Measurements from ENCODE around the gene CDK18. TPM values are rescaled to one million over a fixed set of nuclear protein-coding genes. Genes with fewer than 3 reads are reported as not detected.

CDK18 gene
- total and polyA plus RNA-seq, 12 donors = 3.2 to 52.0 (median 18.2) TPM

DNA sequence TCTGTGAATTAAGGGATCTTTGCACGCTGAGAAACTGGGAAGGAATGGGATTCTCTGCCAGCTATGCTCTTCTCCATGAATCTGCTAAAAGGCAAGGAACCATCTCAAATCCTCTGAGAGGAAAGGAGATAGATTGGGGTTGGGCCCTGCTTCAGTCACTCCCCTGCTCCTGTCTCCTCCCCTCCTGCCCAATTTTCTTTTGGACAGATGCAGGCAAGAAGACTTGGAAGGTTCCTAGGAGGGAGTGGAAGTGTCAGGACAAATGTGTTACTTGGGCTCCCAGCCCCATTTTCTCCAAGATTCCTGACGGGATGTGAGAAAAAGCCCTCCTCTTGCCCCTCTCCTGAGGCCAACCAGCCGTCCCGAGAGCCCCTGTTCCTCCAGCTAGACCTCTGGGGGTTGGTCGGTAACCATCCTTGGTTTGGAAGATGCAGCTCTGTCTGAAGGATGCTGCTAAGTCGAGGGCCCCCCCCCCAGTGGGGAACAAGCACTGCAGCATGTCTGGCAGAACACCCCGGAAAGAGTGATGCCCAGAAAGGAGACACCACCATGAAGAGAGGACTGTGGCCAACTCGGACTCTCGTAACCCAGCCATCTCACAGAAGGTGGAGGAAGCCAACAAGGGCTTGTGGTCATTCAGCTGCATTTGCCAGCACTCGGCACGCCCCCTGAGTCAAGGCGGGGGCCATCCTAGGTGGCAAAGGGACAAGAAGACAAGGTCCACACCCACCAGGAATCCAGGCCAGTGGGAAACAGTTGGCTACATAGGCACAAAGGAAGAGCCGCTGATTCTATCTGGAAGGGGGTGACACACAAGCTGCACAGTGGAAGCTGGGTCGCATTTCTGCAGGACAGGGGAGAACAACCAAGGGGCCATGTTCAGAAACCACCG lies 43.7 kb downstream of the CDK18 start:
- peaks cover 8% of the 10 kb centered on the region for H3K27me3 ChIP-seq
- no peak for TF ChIP-seq POLR2A (IDR thresholded peaks at IDR 0.05)
- TF ChIP-seq, protein P1, sequence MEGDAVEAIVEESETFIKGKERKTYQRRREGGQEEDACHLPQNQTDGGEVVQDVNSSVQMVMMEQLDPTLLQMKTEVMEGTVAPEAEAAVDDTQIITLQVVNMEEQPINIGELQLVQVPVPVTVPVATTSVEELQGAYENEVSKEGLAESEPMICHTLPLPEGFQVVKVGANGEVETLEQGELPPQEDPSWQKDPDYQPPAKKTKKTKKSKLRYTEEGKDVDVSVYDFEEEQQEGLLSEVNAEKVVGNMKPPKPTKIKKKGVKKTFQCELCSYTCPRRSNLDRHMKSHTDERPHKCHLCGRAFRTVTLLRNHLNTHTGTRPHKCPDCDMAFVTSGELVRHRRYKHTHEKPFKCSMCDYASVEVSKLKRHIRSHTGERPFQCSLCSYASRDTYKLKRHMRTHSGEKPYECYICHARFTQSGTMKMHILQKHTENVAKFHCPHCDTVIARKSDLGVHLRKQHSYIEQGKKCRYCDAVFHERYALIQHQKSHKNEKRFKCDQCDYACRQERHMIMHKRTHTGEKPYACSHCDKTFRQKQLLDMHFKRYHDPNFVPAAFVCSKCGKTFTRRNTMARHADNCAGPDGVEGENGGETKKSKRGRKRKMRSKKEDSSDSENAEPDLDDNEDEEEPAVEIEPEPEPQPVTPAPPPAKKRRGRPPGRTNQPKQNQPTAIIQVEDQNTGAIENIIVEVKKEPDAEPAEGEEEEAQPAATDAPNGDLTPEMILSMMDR (IDR thresholded peaks at IDR 0.05) = no peak
- peaks cover 0 to 5% of the 10 kb centered on the region in 2 donors for H3K4me1 ChIP-seq (replicated peaks in 1 of 2)
- DNase-seq = no peak
- intact Hi-C loops (cut with DNase I) = no loop called here
- H3K27ac ChIP-seq = no peak overlapping the region
- no peaks in the 10 kb centered on the region for H3K36me3 ChIP-seq (replicated peaks in 1 of 2)
- 65 to 75% (median 68%) methylated on average over 11 to 15 of the region's 15 CpGs for WGBS, 4 donors
- no peak overlapping the region for H3K4me3 ChIP-seq
- no peaks in the 10 kb centered on the region for H3K9me3 ChIP-seq (replicated peaks in 1 of 3)

DNA sequence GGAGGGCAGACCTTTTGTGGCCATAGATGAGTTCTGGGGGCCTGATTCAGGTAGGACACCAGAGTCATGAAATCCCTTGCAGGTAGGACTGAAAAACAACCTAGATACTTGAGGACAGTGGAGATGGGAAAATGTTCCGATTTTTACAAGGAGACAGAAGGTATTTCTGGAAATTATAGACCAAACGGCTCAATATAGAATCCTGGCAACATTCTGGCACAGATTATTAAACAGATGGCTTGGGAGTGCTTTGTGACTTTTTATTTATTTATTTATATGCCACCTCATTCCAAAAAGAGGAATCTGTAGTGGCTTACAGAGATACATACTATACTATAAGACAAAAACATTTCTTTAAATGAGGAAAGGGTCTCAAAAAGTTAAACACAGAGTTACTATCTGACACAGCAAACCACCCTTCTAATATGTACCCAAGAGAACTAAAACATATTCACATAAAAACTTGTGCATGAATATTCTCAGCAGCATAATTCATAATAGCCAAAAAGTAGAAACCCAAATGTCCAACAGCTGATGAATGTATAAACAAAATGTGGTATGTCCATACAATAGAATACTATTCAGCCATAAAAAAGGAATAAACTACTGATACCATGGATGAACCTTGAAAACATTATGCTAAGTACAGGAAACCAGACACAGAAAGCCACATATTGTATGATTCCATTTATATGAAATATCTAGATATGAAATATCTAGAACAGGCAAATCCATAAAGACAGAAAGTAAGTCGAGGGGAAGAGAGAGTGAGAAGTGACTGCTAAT lies 49.8 kb downstream of the CDK18 start:
- no peaks in the 10 kb centered on the region for H3K9me3 ChIP-seq (replicated peaks in 1 of 3)
- TF ChIP-seq POLR2A (IDR thresholded peaks at IDR 0.05) = no peak
- TF ChIP-seq, protein P1 (IDR thresholded peaks at IDR 0.05) = no peak
- no peak for DNase-seq
- H3K27me3 ChIP-seq = peaks cover 6% of the 10 kb centered on the region
- H3K4me1 ChIP-seq (replicated peaks in 1 of 2) = no peaks in the 10 kb centered on the region
- WGBS, 4 donors = 77 to 86% (median 82%) methylated on average over 3 of the region's 3 CpGs
- intact Hi-C loops (cut with DNase I) = no loop called here
- no peaks in the 10 kb centered on the region for H3K36me3 ChIP-seq (replicated peaks in 1 of 2)
- H3K4me3 ChIP-seq = no peak overlapping the region
- H3K27ac ChIP-seq = no peak overlapping the region

DNA sequence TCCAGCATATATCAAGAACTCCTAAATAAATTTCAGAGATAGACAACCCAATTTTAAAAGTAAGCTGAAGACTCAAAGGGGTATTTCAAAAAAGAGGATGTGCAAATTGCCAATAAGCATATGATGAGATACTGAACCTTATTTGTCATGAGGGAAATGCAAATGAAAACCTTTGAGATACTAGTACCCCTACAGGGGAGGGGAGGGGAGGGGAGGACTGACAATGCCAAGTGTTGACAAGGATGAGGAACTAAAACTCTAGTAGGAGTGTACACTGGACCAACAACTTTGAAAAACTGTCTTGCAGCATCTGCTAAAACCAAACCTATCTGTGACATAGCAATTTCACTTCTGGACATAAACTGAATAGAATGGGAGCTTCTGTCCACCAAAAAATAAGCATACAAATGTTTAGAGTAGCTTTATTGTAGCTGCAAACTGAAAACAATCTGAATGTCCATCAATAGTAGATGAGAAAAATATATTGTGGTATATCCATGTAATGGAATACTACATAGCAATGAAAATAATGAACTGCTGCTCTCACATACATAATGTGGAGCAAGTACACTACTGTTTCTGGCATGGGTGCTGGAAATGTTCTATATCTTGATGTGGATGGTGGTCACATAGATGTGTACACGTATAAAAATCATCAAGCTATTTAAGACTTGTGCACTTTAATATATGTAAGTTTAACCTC lies 57.2 kb downstream of the CDK18 start:
- DNase-seq = no peak
- no peak for TF ChIP-seq POLR2A (IDR thresholded peaks at IDR 0.05)
- TF ChIP-seq, protein P1 (IDR thresholded peaks at IDR 0.05) = no peak
- H3K4me1 ChIP-seq (replicated peaks in 1 of 2) = no peaks in the 10 kb centered on the region

More for the DNA sequence above, 57.2 kb downstream of the CDK18 start:
- intact Hi-C loops (cut with DNase I) = no loop called here
- Histone ChIP-seq H3K27me3 (no peaks in the 10 kb centered on the region), H3K4me3 (no peak overlapping the region), H3K27ac (no peak overlapping the region), H3K9me3 (replicated peaks in 1 of 3) (no peaks in the 10 kb centered on the region), H3K36me3 (replicated peaks in 1 of 2) (no peaks in the 10 kb centered on the region)
- WGBS, 4 donors = 67 to 84% (median 80%) methylated on average over 1 of the region's 1 CpG

Measured in adrenal gland (tissue), 12 donors.